MV-4-11 (cell line): ENCODE measurements around the gene GALNT5.
"Not testable (repeated sequence)": the region's sequence is repeated elsewhere in the genome, so short reads cannot be mapped to it uniquely, and the experiment has no call there.

Experiments
- DNase-seq: peaks from one replicate; lab custom pipeline; 2025; lab: John Stamatoyannopoulos, UW

The GALNT5 gene

DNA sequence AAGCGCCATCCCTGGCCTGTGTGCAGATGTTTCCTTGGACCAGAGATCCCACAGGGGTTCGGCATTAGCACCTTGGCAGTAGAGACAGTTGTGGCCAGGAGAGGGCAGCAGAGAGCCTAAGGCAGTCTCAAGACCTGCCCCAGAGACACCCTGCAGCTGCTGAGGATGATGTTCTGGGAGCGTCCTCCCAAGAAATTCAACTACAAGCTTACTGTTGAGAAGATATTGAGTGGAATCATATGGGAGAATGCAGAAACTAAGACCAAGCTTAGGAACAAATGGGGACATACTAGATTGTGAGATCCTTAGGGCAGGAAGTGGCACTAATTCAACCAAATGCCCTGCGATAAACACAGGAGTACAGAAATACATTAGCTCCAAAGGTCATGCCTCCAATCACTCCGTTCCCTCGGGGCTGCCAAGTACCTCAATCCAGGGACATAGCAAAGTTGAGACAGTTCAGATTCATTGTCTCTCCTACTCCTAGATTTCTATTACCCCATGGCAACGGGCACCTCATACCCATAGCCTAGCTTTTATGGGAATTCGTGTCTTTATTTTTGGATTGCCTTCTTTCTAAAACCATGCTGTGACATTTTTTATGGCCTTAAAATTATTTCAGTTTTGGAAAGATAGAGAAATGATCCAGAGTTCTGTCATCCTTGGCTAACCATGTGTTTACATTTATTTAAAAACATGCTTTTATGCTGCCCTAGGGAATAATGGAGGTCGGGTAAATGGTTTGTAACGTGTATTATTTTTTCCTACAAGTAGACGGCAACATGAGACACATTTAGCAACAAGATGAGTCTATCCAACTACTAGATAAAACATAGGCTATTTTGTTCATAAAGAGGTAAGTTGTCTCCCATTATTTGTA lies 70.4 kb downstream of the GALNT5 start:
- peak; percentile 69 for DNase-seq

GRCh38 chr2:157329524-157329923 lies 72.0 kb downstream of the GALNT5 start:
- DNase-seq, result no peak

DNA sequence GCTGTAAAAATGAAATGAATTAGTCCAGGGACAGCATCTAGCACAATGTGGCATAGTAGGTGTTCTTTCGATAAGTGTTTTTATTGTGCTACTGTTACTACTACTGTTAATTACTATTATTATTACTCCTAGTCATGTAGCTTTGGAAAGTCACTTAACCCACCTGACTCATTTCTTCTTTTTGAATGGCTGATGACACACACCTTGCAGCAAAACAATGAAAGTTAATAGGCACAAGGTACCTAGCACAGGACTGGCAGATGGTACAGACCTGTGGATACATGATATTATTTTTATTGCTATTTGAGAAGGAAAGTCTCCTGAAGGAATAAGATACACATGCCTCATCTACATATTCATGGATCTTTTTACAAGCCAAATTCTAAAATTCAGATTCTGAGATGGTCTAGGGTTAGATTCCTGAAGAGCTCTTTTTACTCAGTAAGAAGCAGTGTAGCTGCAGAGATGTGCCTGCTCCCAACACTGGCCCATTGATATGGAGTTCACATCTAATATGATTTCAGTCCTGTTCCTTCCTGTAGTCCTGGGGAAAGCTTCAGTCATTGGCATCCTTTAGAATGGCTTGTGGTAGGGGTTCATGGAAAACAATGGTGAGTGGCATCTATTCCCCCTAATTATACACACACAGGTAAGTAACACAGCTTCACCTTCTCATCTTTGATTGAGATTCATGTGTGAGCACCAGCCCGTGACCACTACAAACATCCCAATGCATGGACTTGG lies 76.0 kb downstream of the GALNT5 start:
- DNase-seq, result no peak

DNA sequence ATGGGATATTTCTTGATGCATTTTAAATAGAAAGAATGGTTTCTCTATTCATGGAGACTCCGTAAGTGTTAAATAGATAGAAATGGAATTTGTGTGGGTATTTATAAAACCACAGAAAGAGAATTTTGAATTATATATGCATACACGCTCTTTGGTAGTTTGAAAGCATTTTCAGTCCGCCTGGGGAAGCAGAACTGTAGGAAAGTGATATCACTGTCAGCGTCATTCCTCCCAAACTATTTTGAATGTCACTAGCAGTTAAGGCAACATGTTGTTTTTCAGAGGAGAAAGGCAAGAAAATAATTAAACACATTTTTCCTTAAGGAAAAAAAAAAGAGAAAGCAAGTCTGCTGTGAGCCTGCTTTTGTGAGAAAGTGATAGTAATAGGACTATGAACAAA lies 76.8 kb downstream of the GALNT5 start:
- no peak for DNase-seq

GRCh38 chr2:157334797-157335196 lies 77.3 kb downstream of the GALNT5 start:
- DNase-seq, result no peak

GRCh38 chr2:157336137-157337010 lies 78.9 kb downstream of the GALNT5 start:
- DNase-seq, result peak; percentile 45

DNA sequence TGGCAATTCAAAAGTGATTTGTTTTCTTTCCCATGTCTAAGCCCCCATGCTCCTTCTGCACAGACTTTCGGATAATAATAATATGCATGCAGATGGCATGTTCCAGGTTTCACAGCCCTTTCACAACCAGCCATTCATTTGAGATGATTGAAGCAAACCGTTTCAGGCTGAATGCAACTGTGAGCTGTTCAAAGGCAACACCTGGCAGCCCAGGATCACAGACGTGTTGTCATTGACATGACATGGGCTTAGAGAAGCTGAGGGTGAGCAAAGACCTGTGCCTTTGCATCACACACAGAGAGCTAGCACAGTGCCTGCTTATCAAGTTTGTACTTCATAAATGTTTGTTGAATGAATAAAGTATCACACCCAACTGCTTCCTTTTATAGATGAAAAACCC lies 80.5 kb downstream of the GALNT5 start:
- DNase-seq, result no peak

- no peak for DNase-seq
These were observed 82.6 kb downstream of the GALNT5 start for GRCh38 chr2:157339965-157340655.

DNA sequence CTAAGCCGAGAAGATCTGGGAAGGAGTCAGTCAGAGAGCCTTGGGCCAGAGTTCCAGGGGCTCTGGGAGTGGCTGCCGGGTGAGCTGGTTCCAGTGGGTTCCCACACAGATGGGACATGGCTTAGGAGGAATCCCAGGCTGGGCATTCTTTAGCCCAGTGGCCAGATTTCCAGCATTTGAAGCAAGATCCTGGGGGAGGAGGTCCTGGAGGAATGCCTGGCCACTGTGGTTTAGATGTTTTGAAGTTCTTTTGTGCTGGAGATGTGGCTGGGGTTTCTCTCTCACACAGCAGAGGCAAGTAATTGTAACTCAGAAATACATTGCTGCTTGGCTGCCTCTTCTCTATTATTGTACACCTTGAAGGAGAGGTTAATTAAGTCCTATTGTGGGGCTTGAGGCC lies 83.9 kb downstream of the GALNT5 start:
- not testable (repeated sequence) for DNase-seq

- no peak for DNase-seq
These were observed 88.3 kb downstream of the GALNT5 start for GRCh38 chr2:157345647-157346389.

- no peak for DNase-seq
These were observed 90.9 kb downstream of the GALNT5 start for GRCh38 chr2:157348291-157348921.

GRCh38 chr2:157349949-157350515 lies 92.5 kb downstream of the GALNT5 start:
- DNase-seq, result no peak

GRCh38 chr2:157355618-157356017 lies 98.1 kb downstream of the GALNT5 start:
- no peak for DNase-seq

- peak; percentile 59 for DNase-seq
These were observed 102.1 kb downstream of the GALNT5 start for GRCh38 chr2:157359628-157360027.

GRCh38 chr2:157361526-157361925 lies 104.0 kb downstream of the GALNT5 start:
- no peak for DNase-seq

DNA sequence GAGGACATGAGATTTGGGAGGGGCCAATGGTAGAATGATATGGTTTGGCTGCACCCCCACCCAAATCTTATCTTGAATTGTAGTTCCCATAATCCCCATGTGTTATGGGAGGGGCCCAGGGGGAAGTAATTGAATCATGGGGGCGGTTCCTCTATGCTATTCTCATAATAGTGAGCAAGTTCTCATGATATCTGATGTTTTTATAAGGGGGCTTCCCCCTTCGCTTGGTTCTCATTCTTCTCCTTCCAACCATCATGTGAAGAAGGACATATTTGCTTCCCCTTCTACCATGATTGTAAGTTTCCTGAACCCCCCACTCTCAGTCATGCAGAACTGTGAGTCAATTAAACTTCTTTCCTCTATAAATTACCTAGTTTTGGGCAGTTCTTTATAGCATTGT lies 105.1 kb downstream of the GALNT5 start:
- DNase-seq, result no peak

GRCh38 chr2:157363612-157364101 lies 106.2 kb downstream of the GALNT5 start:
- DNase-seq, result no peak
